ENCODE data around the gene AJUBA.
"Not testable (repeated sequence)": the region's sequence is repeated elsewhere in the genome, so short reads cannot be mapped to it uniquely, and the experiment has no call there.

Gene AJUBA

DNA sequence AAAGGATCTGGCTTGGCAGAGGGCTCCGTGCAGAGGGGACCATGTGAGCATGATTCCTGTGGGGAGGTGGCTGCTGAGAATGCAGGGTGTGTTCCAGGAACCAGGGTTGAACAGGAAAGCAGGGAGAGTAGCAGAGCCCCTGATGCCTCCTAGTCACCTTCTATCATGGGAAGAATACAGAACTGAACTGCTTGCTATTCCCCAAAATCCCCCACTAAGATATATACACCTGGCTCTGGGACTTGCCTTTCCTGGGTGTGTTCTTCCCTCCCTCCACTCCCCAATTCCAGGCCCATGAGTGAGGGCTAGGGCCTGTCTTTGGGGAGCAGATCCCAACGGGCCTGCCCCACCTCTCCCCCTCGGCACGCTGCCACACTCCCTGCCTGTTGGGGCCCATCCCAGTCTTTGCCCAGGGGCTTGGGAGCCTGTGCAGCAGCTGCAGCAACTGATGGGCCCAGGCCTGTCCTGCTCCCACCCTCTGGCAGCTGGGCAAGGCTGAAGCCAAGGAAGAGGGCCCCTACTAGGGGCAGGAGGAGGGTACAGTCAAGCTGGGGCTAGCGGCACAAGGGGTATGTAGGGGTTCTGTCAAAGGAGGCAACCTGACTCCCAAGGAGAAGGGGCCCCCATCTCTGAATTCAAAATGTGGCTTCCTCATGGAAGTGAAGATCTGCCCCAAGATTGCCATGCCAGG, 3.2 kb downstream of the AJUBA start:
- no peak for DNase-seq

DNA sequence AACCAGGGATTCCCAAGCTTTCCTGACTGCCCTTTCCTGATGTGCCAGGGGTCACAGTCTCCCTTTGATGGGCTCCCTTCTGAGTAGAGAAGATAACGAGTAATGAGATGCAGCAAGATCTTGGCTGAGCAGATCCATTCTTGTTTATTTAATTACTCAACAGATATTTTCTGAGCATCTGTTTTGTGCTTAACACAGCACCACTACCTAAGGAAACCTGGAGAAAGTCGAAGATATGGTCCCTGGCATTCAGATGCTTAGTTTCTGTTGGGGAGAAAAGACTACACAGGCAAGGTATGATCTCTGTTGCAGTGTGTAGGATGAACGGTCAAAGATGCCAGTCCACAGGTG, 3.9 kb downstream of the AJUBA start:
- no peak for DNase-seq

DNA sequence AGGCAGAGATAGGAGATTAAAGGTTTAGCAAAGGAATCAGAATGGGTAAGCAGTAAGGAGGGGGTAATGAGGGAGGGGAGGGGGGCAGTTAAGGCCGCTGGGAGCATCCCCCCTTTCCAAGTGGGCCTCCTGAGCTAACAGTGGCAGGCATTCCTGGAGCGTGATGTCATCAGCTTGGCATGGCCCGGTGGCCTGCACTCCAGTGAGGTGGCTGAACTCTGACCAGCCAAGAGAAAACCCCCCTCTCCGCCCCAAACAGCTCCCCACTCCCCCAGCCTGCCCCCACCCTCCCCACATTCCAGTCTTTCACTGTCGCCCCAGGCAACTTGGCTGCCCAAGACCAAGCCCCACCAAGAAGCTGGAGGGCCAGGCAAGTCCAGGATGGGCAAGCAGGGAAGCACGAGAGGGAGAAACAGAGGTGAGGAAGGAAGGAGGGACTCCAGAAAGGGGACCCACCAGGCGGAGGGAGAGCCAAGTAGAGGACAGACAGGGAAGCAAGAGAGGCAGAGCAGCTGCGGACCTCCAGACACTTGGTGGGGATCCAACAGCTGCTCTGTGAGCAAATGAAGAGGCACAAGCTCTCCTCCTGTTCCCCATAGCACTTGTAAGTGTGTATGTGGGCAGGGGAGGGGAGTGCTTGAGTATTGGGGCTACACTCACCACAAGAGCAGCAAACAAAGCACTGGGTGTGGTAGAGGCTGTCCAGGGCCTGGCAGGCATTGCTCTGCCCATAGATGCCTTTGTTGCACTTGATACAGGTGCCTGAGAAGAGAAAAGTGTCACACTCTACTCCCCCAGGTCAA, 4.5 kb downstream of the AJUBA start:
- no peak for DNase-seq

DNA sequence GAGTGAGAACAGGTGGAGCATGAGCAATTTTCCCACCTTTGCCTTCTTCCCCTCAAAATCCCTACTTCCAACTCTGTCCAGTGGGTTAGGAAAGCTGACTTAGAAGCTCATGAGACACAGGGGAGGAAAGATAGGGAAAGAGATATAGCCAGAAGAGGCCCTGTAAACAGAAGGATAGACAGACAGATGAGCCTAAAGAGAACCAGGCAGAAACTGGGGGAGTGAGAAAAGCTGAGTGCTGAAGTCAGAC, 5.0 kb downstream of the AJUBA start:
- DNase-seq, result no peak

DNA sequence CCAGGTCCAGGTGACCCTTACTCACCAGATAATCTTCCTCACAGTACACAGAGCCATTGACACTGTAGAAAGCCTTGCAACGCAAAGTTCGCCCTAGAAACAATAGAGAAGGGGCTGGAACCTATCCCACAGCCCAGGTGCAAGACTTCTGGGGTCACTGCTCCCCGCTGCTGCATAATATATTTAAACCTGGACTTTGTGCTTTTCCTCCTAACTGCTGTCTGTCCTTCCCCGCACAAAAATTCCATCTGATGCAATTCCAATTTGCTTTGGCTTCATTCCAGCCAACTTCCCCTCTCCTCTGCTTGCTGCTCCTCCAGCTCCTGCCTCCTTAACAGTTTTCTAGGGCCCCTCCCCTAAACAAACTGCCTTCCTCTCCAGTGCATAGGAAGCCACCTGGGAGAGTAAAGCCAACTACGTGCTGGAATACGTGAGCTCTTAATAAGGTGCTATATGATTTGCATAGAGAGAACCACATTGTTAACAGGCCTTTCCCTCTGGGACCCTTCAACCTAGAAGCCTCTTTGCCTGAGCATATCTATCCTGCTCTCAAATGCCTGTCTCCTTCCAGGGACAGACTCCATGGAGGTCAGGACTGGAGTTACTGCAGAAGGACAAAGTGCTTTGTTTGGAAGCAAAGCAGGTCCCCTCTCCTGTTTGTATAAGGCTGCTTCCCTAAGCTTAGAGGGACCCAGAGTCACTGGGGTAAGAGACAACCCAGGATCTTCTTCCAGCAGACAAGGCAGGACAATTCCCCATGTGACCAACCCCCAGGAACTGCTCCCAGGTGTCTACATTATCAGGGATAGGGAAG, 5.5 kb downstream of the AJUBA start:
- no peak for DNase-seq

DNA sequence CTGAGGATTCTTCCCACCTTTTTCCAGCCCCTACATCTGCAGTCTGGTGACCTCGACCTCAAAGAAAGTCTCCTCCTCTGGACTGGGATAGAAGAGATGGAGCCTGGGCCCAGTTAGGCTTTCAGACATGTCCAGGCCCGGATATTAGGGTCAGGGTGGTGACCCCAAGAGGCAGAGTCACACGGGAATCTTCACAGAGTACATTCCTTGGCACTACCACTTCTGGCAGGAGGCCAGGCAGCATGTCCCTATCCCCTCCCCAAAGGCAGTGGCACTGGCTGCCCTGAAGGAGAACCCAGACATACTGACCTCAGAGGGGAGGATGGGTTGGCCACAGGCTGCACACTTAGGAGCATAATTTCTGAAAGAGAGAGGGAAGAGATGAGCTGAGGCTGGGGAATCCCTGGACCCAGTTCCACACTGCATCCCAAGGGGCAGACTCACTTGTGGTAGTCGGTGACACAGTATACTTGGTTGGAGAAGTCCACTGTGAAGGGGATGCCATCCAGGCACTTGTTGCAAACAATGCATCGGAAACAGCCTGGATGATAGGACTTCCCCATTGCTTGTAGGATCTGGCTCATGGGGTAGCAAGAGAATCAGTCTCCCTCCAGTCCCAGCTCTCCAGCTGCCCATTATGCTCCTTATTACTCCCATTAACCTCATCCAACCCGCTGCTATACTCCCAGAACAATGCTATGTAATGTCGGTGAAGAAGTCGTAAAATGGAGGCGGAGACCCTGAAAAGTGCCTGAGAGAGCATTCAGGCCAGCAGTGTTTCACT, 7.6 kb downstream of the AJUBA start:
- DNase-seq, result no peak

DNA sequence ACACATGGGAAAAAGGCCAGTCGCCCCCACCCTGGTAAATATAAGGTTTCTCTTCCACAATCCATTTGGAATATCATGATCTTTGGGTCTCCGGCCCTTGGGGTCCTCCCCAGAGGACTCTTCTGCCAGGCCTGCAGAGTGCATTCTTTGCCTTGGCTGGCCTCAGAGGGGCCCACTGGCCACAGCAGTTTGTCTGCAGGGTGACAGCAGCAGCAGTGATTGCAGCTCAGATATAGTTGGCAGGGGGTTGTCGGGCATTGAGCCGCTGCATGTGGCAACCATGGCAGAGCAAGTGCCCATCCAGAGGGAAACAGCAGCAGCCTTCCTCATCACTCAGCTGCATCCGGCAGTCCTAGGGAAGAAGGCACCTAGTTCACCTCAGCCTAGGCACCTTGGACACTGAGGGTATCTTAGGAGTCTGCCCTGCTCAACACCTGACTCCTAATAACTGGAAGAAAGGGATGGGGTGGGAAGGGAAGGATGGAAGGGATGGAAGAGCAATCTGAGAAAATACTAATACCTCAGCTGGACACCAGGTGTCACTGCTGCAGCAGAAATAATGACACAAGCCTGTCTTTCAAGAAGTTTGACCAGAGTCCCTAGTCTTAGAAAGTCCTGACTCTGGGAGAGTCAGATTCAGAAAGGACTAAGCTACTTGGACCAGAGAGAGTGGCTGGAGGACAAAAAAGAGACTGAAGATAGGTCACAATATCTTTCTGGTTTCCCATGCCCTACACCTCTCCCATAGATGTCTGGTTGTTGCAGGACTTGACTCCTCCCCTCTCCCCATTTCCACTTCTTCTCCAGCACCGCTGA, 8.9 kb downstream of the AJUBA start:
- DNase-seq, result no peak

DNA sequence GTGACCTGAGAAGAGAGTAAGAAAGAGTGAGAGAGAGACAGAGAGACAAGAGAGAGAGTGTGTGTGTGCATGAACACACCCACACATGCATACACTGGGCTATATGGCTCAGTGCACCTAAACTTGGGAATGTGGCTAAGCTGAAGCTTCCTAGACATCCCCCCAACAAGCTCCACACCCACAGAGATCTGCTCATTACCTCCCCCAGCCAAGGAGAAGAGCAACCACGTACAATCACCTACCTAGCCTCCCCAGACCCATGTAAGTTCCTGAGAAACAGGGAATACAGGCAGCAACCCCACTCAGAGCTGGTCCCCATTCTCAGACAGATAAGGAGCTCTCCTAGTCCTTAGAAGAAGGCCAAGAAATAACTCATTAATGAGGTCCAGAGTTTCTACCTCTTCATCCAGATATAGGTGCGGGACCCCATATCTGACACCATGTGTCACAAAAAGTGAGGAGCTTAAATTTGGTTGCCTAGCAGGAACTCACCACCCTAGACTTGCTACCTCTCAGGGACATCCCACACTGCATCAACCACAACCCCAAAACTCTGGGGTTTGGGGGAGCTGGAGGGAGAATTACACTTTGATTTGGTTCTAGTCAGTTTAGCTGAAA, 9.9 kb downstream of the AJUBA start:
- no peak for DNase-seq

DNA sequence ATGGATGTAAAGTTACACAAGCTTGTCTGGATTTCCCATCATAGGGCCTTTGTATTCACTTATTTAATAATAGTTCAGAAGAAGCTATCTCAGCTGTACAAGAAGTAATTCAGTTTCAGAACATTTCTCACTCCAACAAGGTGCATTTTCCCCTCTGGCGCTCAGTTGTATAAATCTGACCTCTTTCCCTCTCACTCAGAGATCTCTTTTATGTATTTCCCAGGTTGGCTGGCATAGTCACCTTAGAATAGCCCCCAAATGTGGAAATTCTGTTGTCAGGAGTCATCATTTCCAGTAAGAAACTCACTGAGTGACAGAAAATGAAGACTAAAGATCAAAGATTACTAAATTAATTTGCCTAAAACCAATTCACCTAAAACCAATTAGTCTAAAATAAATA, 11.2 kb downstream of the AJUBA start:
- no peak for DNase-seq

DNA sequence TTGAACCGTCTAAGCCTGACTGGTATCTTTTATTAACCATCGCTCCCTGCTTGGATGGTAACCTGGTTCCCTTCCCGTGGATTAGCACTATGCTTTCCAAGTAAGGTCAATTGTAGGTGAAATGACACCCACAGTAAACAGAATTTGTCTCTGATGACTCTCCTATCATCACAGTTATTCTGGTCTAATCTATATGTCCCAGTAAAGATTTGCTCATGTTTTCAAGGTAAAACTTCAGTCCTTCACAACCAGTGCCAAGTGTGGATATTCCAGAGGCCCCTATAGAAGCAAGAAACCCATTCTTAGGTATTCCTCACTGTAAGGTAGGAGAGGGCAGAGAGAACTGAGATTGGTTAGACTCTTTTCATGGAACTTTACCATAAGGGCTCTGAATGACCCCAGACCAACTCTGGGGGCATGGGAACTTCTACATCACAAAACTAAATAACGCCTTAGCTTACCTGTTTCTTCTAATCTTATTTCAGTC, 15.5 kb downstream of the AJUBA start:
- DNase-seq, result no peak

DNA sequence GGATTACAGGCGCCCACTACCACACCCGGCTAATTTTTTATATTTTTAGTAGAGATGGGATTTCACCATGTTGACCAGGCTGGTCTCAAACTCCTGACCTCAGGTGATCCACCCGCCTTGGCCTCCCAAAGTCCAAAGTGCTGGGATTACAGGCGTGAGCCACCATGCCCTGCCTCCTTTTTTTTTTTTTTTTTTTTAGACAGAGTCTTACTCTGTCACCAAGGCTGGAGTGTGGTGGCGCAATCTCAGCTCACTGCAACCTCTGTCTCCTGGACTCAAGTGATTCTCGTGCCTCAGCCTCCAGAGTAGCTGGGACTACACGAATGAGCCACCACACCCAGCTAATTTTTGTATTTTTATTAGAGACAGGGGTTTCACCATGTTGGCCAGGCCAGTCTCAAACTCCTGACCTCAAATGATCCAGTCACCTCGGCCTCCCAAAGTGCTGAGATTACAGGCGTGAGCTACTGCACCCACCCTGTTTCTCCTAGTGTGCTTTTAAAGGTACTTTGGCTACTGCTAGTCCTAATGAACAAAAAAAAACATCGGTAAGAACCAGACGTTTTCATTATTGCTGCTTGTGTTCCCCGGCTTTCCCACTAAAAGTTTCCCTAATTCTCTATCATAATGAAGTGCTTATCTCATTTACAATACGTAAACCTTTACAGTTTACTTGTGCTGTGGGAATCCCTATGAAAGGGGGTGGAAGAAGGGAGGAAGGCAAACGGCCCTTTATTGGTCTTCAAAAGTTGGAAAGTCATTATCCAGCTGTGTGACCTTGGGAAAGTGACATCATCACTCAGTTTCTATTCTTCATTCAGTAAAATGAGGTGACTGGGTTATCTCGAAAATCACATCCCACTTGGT, 16.2 kb downstream of the AJUBA start:
- not testable (repeated sequence) for DNase-seq

DNA sequence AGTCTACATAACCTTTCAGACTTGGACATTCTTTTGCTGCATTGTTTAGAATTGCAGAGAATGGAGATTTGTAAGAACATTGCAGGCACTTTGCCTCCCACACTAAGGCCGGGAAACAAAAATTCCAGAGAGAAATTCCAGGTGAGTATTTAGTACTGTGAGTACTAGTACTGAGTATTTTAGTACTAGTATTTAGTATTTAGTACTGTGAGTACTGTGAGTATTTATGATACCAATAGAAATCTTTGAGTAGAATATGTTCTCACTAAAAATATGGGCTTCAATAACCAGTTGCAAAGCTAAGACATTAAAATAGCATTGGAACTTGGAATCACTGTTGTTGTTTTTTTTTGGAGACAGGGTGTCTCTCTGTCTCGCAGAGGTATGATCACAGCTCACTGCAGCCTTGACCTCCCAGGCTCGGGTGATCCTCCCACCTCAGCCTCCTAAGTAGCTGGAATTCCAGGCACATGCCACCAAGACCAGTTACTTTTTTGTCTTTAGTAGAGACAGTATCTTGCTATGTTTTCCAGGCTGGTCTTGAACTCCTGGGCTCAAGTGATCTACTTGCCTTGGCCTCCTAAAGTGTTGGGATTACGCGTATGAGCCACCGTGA, 20.2 kb downstream of the AJUBA start:
- no peak for DNase-seq

DNA sequence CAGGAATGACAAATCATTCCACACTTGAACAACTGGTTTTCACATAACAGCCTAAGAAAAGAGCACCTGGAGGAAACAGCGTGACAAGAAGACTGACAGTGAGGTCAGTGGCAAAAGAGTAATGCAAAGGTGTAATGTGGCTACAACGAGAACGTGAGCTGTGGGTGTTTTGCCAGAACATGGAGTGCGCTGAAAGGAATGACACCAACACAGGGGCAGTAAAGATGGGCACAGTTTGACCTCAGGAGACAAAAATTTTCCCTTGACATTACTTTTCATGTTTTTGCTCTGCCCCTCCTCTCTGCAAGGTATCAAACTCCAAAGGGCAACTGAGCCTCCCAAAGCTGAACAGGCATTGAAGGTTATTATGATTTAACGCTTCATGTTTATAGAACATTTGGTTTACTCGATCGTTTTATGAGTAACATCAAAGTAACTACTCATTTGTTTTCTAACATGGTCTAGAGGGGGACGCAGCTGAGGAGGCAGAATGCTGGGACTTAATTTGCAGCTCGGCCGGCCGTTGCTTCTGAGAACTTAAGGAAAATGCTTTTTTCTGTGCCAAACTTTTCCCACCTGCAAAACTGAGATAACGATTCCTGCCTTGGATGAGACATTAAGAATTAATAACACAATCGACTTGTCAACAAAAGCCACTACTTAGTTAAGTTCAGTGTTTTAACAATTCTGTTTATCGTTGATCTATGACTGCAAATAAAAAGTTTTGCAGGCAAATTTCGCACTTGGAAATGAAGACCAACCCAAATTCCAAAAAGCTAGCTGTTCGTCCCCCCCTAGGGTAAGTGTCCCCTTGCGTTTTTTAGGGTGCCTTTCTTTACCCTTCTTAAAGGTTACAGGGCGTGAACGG, 26.4 kb downstream of the AJUBA start:
- no peak for DNase-seq

DNA sequence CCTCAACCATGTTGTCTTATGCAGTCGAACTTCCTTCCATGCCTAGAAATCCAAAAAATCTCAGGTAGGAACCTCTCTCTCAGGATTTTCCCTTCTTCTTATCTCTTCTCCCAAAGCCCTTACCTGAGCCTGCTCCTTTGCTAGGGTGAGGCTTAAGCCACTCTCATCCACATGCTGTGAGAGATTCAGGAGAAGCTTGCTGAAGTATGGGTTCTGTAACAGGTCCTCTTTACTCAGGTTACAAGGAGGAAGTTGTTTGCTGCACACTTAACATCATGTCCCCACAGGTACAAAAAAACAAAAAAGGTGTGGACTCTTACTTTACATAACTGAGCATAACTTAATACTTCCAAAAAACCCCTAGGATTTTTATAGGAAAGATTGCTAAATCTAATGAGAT, 29.9 kb downstream of the AJUBA start:
- DNase-seq, result no peak

DNA sequence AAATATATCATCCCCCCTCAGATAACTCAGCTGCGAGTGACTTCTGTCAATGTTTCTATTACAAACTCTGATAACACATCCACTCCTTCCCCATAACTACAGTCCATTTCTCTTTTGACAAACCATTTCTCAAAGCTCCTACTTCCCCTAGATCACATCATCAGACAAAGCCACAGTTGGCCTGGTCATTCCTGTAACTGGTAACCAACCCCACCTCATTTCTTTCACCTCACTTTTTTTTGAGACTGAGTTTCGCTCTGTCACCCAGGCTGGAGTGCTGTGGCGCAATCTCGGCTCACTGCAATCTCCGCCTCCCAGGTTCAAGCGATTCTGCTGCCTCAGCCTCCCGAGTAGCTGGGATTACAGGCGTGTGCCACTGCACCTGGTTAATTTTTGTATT, 30.6 kb downstream of the AJUBA start:
- not testable (repeated sequence) for DNase-seq

DNA sequence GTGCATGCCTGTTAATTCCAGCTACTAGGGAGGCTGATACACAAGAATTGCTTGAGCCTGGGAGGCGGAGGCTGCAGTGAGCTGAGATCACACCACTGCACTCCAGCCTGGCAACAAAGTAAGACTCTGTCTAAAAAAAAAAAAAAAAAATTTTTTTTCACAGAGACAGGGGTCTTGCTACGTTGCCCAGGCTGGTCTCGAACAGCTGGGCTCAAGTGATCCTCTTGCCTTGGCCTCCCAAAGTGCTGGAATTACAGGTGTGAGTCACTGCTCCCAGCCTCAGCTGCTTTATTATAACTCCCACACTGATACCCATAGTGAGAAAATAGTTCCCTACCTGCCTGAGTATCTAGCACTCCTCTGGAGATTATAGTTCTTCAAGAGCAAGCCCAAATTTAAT, 36.7 kb downstream of the AJUBA start:
- DNase-seq, result no peak

DNA sequence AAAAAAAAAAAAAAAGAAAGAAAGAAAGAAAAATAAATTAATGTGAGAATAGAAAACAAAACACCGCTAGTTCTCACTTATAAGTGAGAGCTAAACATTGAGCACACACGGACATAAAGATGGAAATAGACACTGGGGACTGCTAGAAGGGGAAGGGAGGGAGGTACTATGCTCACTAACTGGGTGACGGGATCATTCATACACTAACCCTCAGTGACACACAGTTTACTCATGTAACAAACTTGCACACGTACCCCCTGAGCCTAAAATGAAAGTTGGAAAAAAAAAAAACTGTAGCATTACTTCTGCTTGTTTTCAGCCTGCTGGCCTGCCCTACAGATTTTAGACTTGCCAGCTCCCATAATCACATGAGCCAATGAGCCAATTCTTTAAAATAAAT, 42.7 kb downstream of the AJUBA start:
- no peak for DNase-seq

DNA sequence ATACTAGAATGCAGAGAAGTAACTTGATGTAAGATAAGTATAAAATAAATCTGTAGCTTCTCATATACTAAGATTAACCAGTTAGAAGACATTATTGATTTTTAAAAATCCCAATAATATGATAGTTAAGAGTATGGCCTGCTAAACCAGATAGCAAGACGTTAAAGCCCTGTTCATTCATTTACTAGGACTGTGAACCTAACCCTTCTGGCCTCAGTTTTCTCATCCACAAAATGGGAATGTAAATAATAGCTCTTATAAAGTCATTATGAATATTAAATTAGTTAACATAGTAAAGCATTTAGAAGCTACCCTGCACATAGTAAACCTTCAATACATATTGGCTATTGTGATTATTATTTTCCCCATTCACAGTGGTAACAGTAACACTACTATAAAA, 47.2 kb downstream of the AJUBA start:
- no peak for DNase-seq

DNA sequence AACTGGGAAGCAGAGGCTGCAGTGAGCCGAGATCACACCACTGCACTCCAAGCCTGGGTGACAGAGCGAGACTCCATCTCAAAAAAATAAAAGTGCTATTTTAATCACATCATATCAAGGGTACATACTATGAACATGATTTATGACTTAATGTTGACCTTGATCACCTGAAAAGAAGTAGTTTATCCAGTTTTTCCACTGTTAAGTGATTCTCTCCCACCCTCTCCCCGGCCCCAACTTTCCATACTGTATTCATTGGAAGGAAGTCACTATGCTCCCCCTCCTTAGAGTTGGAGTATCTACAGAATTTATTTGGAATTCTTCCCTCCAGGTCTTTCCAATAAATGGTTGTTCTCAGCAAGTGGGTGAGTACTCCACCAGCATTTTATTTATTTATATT, 50.2 kb downstream of the AJUBA start:
- no peak for DNase-seq

All from cerebellar nuclear complex (tissue), 1 donor.